Left lung (tissue), 10 donors: ENCODE measurements around the gene IL1RN. TPM values are rescaled to one million over a fixed set of nuclear protein-coding genes. Genes with fewer than 3 reads are reported as not detected.
A peak's percentile ranks its signal among the peaks of the same experiment; 100 is the strongest.

ENCODE experiments used
- ATAC-seq: fragments of 200-7000 bp; cut with Tn5 transposase; one replicate; pipeline ENCODE4 v1.9.1; 2020; ENCODE audit warnings: moderate library complexity
- DNase-seq, 4 donors: peaks; one replicate each; pipeline ENCODE4 v3.0.0-alpha.2; 2013 to 2020
- H3K27ac ChIP-seq, 2 donors: fragments of 200-600 bp; sonication (generic) in 1 of 2; one replicate each; pipeline versions ENCODE4 v1.5.0 to v1.8.0; 2020 to 2021
- H3K27me3 ChIP-seq, 2 donors: fragments of 200-600 bp; sonication (generic) in 1 of 2; one replicate each; pipeline versions ENCODE4 v1.5.0 to v1.8.0; 2020 to 2021
- H3K36me3 ChIP-seq, 2 donors: fragments of 200-600 bp; sonication (generic) in 1 of 2; one replicate each; pipeline versions ENCODE4 v1.5.0 to v1.8.0; 2020 to 2021
- H3K4me1 ChIP-seq, 2 donors: fragments of 200-600 bp; one replicate each; pipeline ENCODE4 v1.8.0; 2021
- H3K4me3 ChIP-seq, 2 donors: fragments of 200-600 bp; sonication (generic) in 1 of 2; one replicate each; pipeline versions ENCODE4 v1.5.0 to v1.8.0; 2020 to 2021; ENCODE audit warnings: mild to moderate bottlenecking in 1 of 2
- H3K9me3 ChIP-seq, 2 donors: fragments of 200-600 bp; sonication (generic) in 1 of 2; one replicate each; pipeline versions ENCODE4 v1.5.0 to v1.8.0; 2020 to 2021
- CTCF ChIP-seq, 2 donors: fragments of 200-600 bp; sonication (generic) in 1 of 2; IDR thresholded peaks; one replicate each; pipeline versions ENCODE4 v1.5.0 to v1.8.0; 2021; ENCODE audit warnings: antibody characterized with exemption in 2 of 2
- intact Hi-C, 2 donors: fragments of 100-400 bp; cut with DNase I; formaldehyde crosslinking; loops; one replicate each; pipeline versions ENCODE4 v1.11.2 to v1.14.2; 2022
- polyA plus RNA-seq, 6 donors: library from polyadenylated mRNA; unstranded; fragments of 120-200 nt; gene quantifications; one replicate each; pipeline ENCODE4 v1.2.1, GENCODE V29; 2013; ENCODE audit not compliant: insufficient read length in 6 of 6
- total RNA-seq, 2 donors: library from RNA; stranded (reverse); fragmentation: NEBNext Ultra II Directional; extraction: Animal tissue kit (Norgen Biotek cat#: 25700); gene quantifications; one replicate each; pipeline ENCODE4 v1.2.1, GENCODE V29; 2021
- donor health status: DM: no; HTN: yes; CAD: no.
- donor health status: DM: no; HTN: no; CAD: no.

IL1RN gene
- total and polyA plus RNA-seq, 8 donors = 0.52 to 67.1 (median 1.4) TPM

GRCh38 chr2:113129519-113130078, 2.2 kb downstream of the IL1RN start:
- H3K27ac ChIP-seq = peak overlapping the region in 1 of 2 donors; percentile 88
- H3K27me3 ChIP-seq = no peaks in the 10 kb centered on the region
- intact Hi-C loops = loop anchor here in 1 of 2 donors (10.0 kb wide), 1 partner anchor 245 kb away; no protein-coding TSS in a partner anchor
- ATAC-seq (no peak), DNase-seq (no peak)
- H3K36me3 ChIP-seq = peaks cover 0 to 49% of the 10 kb centered on the region in 2 donors
- no peaks in the 10 kb centered on the region for H3K9me3 ChIP-seq
- peak overlapping the region in 1 of 2 donors; percentile 57 for H3K4me3 ChIP-seq
- TF ChIP-seq CTCF (IDR thresholded peaks at IDR 0.05) = no peak
- peaks cover 0 to 44% of the 10 kb centered on the region in 2 donors for H3K4me1 ChIP-seq

DNA sequence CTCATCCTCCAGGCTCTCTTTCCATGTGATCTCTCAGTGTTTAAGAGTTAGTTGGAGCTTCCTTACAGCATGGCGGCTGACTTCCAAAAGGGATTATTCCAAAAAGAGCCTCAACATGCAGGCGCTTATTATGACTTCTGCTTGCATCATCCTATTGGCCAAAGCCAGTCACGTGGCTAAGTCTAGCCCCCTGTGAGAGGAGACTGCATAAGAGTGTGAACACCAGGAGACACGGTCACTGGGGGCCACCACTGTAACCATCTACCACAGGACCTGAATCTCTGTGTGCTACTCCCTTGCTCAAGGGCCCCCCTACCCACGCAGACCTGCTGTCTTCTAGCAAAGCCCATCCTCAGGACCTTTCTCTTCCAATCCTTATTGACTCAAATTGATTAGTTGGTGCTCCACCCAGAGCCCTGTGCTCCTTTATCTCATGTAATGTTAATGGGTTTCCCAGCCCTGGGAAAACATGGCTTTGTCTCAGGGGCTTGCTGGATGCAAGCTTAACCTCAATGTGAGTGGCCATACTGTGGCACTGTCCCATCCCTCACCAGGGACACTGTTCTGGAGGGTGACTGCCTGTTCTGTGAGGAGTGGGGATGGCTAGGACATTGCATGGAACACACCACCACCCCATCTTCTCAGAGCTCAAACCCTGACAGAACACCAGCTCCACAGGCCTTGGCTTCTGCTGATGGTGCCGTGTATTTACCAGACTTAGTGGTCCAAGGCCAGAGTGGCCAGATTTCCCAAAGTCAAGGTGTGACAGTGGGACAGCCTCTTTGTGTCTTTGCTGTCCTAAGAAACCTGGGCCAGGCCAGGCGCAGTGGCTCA, 4.2 kb downstream of the IL1RN start:
- ATAC-seq = no peak
- no peak for DNase-seq
- Histone ChIP-seq H3K4me1 (peaks cover 0 to 24% of the 10 kb centered on the region in 2 donors), H3K4me3 (no peak overlapping the region), H3K27ac (peak overlapping the region in 1 of 2 donors; percentile 5), H3K27me3 (no peaks in the 10 kb centered on the region), H3K9me3 (no peaks in the 10 kb centered on the region), H3K36me3 (peaks cover 0 to 49% of the 10 kb centered on the region in 2 donors)
- intact Hi-C loops = loop anchor here in 1 of 2 donors (10.0 kb wide), 1 partner anchor 243 kb away; no protein-coding TSS in a partner anchor
- no peak for TF ChIP-seq CTCF (IDR thresholded peaks at IDR 0.05)

- no peak for ATAC-seq
- intact Hi-C loops = loop anchor here in 1 of 2 donors (10.0 kb wide), 1 partner anchor 242 kb away; no protein-coding TSS in a partner anchor
- no peaks in the 10 kb centered on the region for H3K9me3 ChIP-seq
- no peak for DNase-seq
- peaks cover 0 to 15% of the 10 kb centered on the region in 2 donors for H3K4me1 ChIP-seq
- H3K4me3 ChIP-seq = no peak overlapping the region
- H3K36me3 ChIP-seq = peaks cover 0 to 49% of the 10 kb centered on the region in 2 donors
- TF ChIP-seq CTCF (IDR thresholded peaks at IDR 0.05) = no peak
- H3K27me3 ChIP-seq = no peaks in the 10 kb centered on the region
- no peak overlapping the region for H3K27ac ChIP-seq
Measured at GRCh38 chr2:113132414-113133021, 5.1 kb downstream of the IL1RN start.

DNA sequence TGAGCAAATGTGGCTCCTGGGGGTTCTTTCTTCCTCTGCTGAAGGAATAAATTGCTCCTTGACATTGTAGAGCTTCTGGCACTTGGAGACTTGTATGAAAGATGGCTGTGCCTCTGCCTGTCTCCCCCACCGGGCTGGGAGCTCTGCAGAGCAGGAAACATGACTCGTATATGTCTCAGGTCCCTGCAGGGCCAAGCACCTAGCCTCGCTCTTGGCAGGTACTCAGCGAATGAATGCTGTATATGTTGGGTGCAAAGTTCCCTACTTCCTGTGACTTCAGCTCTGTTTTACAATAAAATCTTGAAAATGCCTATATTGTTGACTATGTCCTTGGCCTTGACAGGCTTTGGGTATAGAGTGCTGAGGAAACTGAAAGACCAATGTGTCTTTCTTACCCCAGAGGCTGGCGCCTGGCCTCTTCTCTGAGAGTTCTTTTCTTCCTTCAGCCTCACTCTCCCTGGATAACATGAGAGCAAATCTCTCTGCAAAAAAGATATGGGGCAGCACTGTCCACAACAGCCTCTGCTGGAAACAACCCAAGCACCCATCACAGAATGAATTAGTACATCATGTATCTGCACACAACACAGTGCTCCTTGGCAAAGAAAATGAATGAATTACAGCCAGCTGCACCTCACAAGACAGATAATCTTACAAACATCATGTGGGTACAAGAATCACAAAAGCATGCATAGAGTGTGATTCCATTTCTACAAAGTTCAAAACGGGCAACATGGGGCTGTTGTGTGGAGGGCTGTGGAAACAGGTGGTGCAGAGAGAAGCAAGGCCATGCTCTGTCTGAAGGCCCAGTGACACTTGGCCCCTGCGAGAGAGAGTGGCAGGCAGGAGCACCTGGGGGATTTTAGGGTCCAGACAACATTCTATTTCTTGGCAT, 6.6 kb downstream of the IL1RN start:
- H3K4me3 ChIP-seq = no peak overlapping the region
- TF ChIP-seq CTCF (IDR thresholded peaks at IDR 0.05) = no peak
- H3K27me3 ChIP-seq = no peaks in the 10 kb centered on the region
- no peak for ATAC-seq
- peaks cover 0 to 20% of the 10 kb centered on the region in 2 donors for H3K4me1 ChIP-seq
- intact Hi-C loops = loop anchor here in 1 of 2 donors (10.0 kb wide), 1 partner anchor 241 kb away; no protein-coding TSS in a partner anchor
- H3K9me3 ChIP-seq = no peaks in the 10 kb centered on the region
- DNase-seq = no peak
- peak overlapping the region in 1 of 2 donors; percentile 10 for H3K27ac ChIP-seq
- peaks cover 0 to 49% of the 10 kb centered on the region in 2 donors for H3K36me3 ChIP-seq
